ENCODE measurements around the gene BSCL2.

DNA sequence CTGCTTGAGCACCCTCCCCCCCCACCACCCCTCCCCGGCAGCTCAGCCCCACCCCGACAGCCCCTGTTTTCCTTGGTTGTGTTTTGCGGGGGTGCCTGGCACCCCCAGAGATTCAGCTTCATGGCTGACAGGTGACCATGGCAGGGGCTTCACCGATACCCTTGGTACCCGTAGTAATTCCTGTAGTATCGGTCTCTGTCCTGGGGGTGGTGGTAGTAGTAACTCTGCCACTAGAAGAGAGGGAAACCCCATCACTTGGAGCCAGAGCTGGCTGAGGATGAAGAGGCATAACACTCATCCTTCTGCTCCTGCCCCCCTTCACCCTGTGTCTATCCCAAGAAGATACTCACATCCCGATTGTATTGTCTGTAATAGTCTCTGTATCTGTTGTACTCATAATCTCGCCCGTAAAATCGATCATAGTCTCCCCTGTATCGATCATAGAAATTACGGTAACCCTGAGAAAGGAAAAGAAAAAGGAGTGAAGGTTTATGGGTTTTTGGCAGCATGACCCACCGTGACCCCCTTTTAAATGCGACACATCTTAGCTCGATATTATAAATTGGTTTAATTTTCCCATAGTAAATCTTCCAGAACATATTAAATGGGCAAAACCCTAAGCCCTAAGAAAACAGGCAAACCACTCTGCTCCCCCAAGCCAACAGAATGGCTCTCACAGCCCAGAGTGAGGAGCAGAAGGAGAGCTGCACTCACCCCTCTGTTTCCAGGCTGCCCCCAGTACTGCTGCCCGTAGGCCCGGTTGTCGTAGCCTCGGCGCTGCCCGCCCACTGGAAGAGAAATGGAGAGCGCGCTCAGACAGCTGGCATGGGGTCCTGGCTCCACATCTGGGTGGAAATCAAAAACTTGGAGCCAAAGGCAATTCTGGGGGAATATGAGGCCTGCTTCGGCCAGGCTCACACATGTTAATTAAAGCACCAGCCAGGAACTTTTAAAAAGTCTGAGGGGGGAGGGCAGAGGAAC is 8.2 kb upstream of the BSCL2 start:
- TF ChIP-seq POLR2AphosphoS5 (IDR thresholded peaks at IDR 0.05; ENCODE audit: low read depth, low read length) (no peak), SIN3A (IDR thresholded peaks at IDR 0.05; ENCODE audit: borderline replicate concordance, insufficient read depth, low read length) (no peak), TAF1 (IDR thresholded peaks at IDR 0.05; ENCODE audit: borderline replicate concordance, insufficient read depth, low read length) (no peak)
- TF ChIP-seq, protein P1, sequence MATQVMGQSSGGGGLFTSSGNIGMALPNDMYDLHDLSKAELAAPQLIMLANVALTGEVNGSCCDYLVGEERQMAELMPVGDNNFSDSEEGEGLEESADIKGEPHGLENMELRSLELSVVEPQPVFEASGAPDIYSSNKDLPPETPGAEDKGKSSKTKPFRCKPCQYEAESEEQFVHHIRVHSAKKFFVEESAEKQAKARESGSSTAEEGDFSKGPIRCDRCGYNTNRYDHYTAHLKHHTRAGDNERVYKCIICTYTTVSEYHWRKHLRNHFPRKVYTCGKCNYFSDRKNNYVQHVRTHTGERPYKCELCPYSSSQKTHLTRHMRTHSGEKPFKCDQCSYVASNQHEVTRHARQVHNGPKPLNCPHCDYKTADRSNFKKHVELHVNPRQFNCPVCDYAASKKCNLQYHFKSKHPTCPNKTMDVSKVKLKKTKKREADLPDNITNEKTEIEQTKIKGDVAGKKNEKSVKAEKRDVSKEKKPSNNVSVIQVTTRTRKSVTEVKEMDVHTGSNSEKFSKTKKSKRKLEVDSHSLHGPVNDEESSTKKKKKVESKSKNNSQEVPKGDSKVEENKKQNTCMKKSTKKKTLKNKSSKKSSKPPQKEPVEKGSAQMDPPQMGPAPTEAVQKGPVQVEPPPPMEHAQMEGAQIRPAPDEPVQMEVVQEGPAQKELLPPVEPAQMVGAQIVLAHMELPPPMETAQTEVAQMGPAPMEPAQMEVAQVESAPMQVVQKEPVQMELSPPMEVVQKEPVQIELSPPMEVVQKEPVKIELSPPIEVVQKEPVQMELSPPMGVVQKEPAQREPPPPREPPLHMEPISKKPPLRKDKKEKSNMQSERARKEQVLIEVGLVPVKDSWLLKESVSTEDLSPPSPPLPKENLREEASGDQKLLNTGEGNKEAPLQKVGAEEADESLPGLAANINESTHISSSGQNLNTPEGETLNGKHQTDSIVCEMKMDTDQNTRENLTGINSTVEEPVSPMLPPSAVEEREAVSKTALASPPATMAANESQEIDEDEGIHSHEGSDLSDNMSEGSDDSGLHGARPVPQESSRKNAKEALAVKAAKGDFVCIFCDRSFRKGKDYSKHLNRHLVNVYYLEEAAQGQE (IDR thresholded peaks at IDR 0.05; ENCODE audit: insufficient read depth in 1 of 2, low read depth in 2 of 2, low read length in 2 of 2), result no peak
